GM12892 (cell line): ENCODE data around the gene SLC38A4.

ENCODE experiments used
- POLR2A ChIP-seq: IDR thresholded peaks from 2 replicates; pipeline ENCODE4 v1.6.1; 2011; ENCODE audit warnings: low read depth, low read length, control low read depth
- POLR2AphosphoS5 ChIP-seq: IDR thresholded peaks from 2 replicates; pipeline ENCODE4 v1.6.1; 2011; ENCODE audit warnings: low read depth, low read length, control low read depth

- TF ChIP-seq POLR2AphosphoS5 = no peak
- no peak for TF ChIP-seq POLR2A
Measured at GRCh38 chr12:46818642-46819041, 7.2 kb downstream of the SLC38A4 start.
